DOHH2 (cell line): Measurements from ENCODE around the gene CETN1.

Experiments used
- H3F3A ChIP-seq: fragments of 200-600 bp; sonication (generic), shearing (Covaris generic); 2 replicates; pipeline ENCODE4 v1.6.0; 2016; ENCODE audit warnings: antibody characterized with exemption, mild to moderate bottlenecking; ENCODE audit not compliant: control insufficient read depth, insufficient read depth
- H3K27ac ChIP-seq: fragments of 200-600 bp; sonication (generic); 2 replicates; pipeline ENCODE4 v1.5.1; 2014; ENCODE audit warnings: low read depth, mild to moderate bottlenecking, low read length, moderate library complexity
- H3K27me3 ChIP-seq: fragments of 200-600 bp; sonication (generic); 2 replicates; pipeline ENCODE4 v1.6.1; 2014; ENCODE audit warnings: mild to moderate bottlenecking, low read length, mixed read lengths; ENCODE audit not compliant: control insufficient read depth
- H3K36me3 ChIP-seq: fragments of 200-600 bp; sonication (generic); 2 replicates; pipeline ENCODE4 v1.6.1; 2014; ENCODE audit warnings: mild to moderate bottlenecking, low read length, moderate library complexity, mixed read lengths; ENCODE audit not compliant: control insufficient read depth
- H3K4me1 ChIP-seq: fragments of 200-600 bp; sonication (generic); 2 replicates; pipeline ENCODE4 v1.6.1; 2014; ENCODE audit warnings: mild to moderate bottlenecking, low read length, mixed read lengths; ENCODE audit not compliant: control insufficient read depth
- H3K4me2 ChIP-seq: fragments of 200-600 bp; sonication (generic); 2 replicates; pipeline ENCODE4 v1.6.0; 2014; ENCODE audit warnings: mild to moderate bottlenecking, low read length, moderate library complexity
- H3K4me3 ChIP-seq: fragments of 200-600 bp; sonication (generic); 2 replicates; pipeline ENCODE4 v1.5.1; 2014; ENCODE audit warnings: mild to moderate bottlenecking, low read length, mixed read lengths
- H3K79me2 ChIP-seq: fragments of 200-600 bp; sonication (generic); 2 replicates; pipeline ENCODE4 v1.6.1; 2014; ENCODE audit warnings: mild to moderate bottlenecking, low read length, mixed read lengths; ENCODE audit not compliant: control insufficient read depth
- H3K9me2 ChIP-seq: fragments of 200-600 bp; sonication (generic); replicated peaks from 2 replicates; pipeline ENCODE4 v1.6.1; 2014; ENCODE audit warnings: mild to moderate bottlenecking, low read length, mixed read lengths; ENCODE audit not compliant: control insufficient read depth
- H3K9me3 ChIP-seq: fragments of 200-600 bp; sonication (generic); 2 replicates; pipeline ENCODE4 v1.6.1; 2014; ENCODE audit warnings: antibody characterized with exemption, low read length, mixed read lengths; ENCODE audit not compliant: control insufficient read depth, insufficient read depth
- H4K20me1 ChIP-seq: fragments of 200-600 bp; sonication (generic); 2 replicates; pipeline ENCODE4 v1.6.0; 2014; ENCODE audit warnings: low read depth, mild to moderate bottlenecking, antibody characterized with exemption, low read length, moderate library complexity; ENCODE audit not compliant: control insufficient read depth, insufficient read depth
- CTCF ChIP-seq: fragments of 200-600 bp; sonication (generic); IDR thresholded peaks from one replicate; pipeline ENCODE4 v1.5.1; 2014; ENCODE audit warnings: antibody characterized with exemption, mild to moderate bottlenecking, low read depth, low read length; ENCODE audit not compliant: poor library complexity, severe bottlenecking
- EZH2phosphoT487 ChIP-seq: fragments of 200-600 bp; sonication (generic); IDR thresholded peaks from 2 replicates; pipeline ENCODE4 v1.6.1; 2017; ENCODE audit warnings: borderline replicate concordance, mild to moderate bottlenecking, antibody characterized with exemption, low read length, moderate library complexity, mixed read lengths

CETN1 gene

GRCh38 chr18:577643-578375 is 2.4 kb upstream of the CETN1 start:
- no peaks in the 10 kb centered on the region for H3F3A ChIP-seq
- H3K27ac ChIP-seq = no peak overlapping the region
- H3K9me3 ChIP-seq = no peaks in the 10 kb centered on the region
- H4K20me1 ChIP-seq = no peaks in the 10 kb centered on the region
- H3K4me2 ChIP-seq = no peak overlapping the region
- no peaks in the 10 kb centered on the region for H3K36me3 ChIP-seq
- no peaks in the 10 kb centered on the region for H3K27me3 ChIP-seq
- H3K79me2 ChIP-seq = no peaks in the 10 kb centered on the region
- TF ChIP-seq CTCF (no peak), EZH2phosphoT487 (no peak)
- H3K4me3 ChIP-seq = no peak overlapping the region
- no peaks in the 10 kb centered on the region for H3K4me1 ChIP-seq
- H3K9me2 ChIP-seq = no peaks in the 10 kb centered on the region

GRCh38 chr18:579238-579637 is 942 bp upstream of the CETN1 start:
- H3K27me3 ChIP-seq = no peaks in the 10 kb centered on the region
- H3K9me3 ChIP-seq = no peaks in the 10 kb centered on the region
- H3K36me3 ChIP-seq = no peaks in the 10 kb centered on the region
- H3K4me3 ChIP-seq = no peak overlapping the region
- H3F3A ChIP-seq = no peaks in the 10 kb centered on the region
- H3K4me1 ChIP-seq = no peaks in the 10 kb centered on the region
- H3K79me2 ChIP-seq = no peaks in the 10 kb centered on the region
- no peak for TF ChIP-seq CTCF
- no peak for TF ChIP-seq EZH2phosphoT487
- no peaks in the 10 kb centered on the region for H3K9me2 ChIP-seq
- H3K4me2 ChIP-seq = no peak overlapping the region
- H3K27ac ChIP-seq = no peak overlapping the region
- no peaks in the 10 kb centered on the region for H4K20me1 ChIP-seq

GRCh38 chr18:581096-581495 is 916 bp downstream of the CETN1 start:
- no peak overlapping the region for H3K4me3 ChIP-seq
- TF ChIP-seq EZH2phosphoT487 (no peak), CTCF (no peak)
- no peaks in the 10 kb centered on the region for H3K4me1 ChIP-seq
- H3K27me3 ChIP-seq = no peaks in the 10 kb centered on the region
- H3K9me3 ChIP-seq = no peaks in the 10 kb centered on the region
- H3F3A ChIP-seq = no peaks in the 10 kb centered on the region
- no peaks in the 10 kb centered on the region for H3K79me2 ChIP-seq
- H4K20me1 ChIP-seq = no peaks in the 10 kb centered on the region
- no peaks in the 10 kb centered on the region for H3K36me3 ChIP-seq
- H3K4me2 ChIP-seq = no peak overlapping the region
- H3K27ac ChIP-seq = no peak overlapping the region
- no peaks in the 10 kb centered on the region for H3K9me2 ChIP-seq
